Vagina (tissue), 2 donors: ENCODE measurements around the gene RARS1. TPM values are rescaled to one million over a fixed set of nuclear protein-coding genes. Genes with fewer than 3 reads are reported as not detected.

Experiments used
- DNase-seq, 2 donors: peaks; one replicate each; pipeline ENCODE4 v3.0.0-alpha.2; 2017; ENCODE audit errors: extremely low spot score in 2 of 2
- H3K27ac ChIP-seq: fragments of 200-600 bp; sonication (generic); one replicate; pipeline ENCODE4 v1.5.1; 2019
- H3K27me3 ChIP-seq: fragments of 200-600 bp; sonication (generic); one replicate; pipeline ENCODE4 v1.5.1; 2019
- H3K36me3 ChIP-seq, 2 donors: fragments of 200-600 bp; sonication (generic); one replicate each; pipeline ENCODE4 v1.5.1; 2017 to 2019
- H3K4me1 ChIP-seq: fragments of 200-600 bp; sonication (generic); one replicate; pipeline ENCODE4 v1.5.1; 2019
- H3K4me3 ChIP-seq, 2 donors: fragments of 200-600 bp; sonication (generic); 1 replicate in 1 of 2; 2 replicates in 1 of 2; pipeline ENCODE4 v1.5.1; 2016 to 2019
- H3K9me3 ChIP-seq: fragments of 200-600 bp; sonication (generic); one replicate; pipeline ENCODE4 v1.5.1; 2019
- POLR2A ChIP-seq, 2 donors: fragments of 450-650 bp; IDR thresholded peaks; one replicate each; pipeline ENCODE4 v1.6.1; 2017; ENCODE audit warnings: antibody characterized with exemption in 2 of 2, mild to moderate bottlenecking in 2 of 2, moderate library complexity in 2 of 2
- POLR2AphosphoS5 ChIP-seq, 2 donors: sonication (generic); formaldehyde crosslinking; IDR thresholded peaks; one replicate each; pipeline ENCODE4 v1.9.0; 2017; ENCODE audit warnings: antibody characterized with exemption in 2 of 2, mild to moderate bottlenecking in 2 of 2, low read depth in 1 of 2; ENCODE audit not compliant: insufficient read depth in 1 of 2
- intact Hi-C: fragments of 100-400 bp; cut with DNase I; formaldehyde crosslinking; loops from one replicate; pipeline ENCODE4 v1.15.1; 2023
- total RNA-seq: library from RNA; depleted of rRNA; stranded (reverse); fragments of >200 nt; gene quantifications from one replicate; pipeline ENCODE4 v1.2.3, GENCODE V29; 2016
- TF ChIP-seq, protein P1 (sequence below), 3 experiments: fragments of 450-650 bp in 2 of 3; fragments of 200-600 bp in 1 of 3; sonication (generic) in 1 of 3; IDR thresholded peaks; one replicate each; pipeline ENCODE4 v1.5.1; 2017 to 2019; ENCODE audit warnings: antibody characterized with exemption in 3 of 3, mild to moderate bottlenecking in 2 of 3, moderate library complexity in 2 of 3

Gene RARS1
- total RNA-seq, 1 donor from 2014 or later: 62.9 TPM

- Histone ChIP-seq H3K9me3 (no peaks in the 10 kb centered on the region), H3K27me3 (no peaks in the 10 kb centered on the region), H3K27ac (no peak overlapping the region), H3K4me3 (no peak overlapping the region), H3K4me1 (no peaks in the 10 kb centered on the region), H3K36me3 (no peaks in the 10 kb centered on the region)
- TF ChIP-seq, protein P1, sequence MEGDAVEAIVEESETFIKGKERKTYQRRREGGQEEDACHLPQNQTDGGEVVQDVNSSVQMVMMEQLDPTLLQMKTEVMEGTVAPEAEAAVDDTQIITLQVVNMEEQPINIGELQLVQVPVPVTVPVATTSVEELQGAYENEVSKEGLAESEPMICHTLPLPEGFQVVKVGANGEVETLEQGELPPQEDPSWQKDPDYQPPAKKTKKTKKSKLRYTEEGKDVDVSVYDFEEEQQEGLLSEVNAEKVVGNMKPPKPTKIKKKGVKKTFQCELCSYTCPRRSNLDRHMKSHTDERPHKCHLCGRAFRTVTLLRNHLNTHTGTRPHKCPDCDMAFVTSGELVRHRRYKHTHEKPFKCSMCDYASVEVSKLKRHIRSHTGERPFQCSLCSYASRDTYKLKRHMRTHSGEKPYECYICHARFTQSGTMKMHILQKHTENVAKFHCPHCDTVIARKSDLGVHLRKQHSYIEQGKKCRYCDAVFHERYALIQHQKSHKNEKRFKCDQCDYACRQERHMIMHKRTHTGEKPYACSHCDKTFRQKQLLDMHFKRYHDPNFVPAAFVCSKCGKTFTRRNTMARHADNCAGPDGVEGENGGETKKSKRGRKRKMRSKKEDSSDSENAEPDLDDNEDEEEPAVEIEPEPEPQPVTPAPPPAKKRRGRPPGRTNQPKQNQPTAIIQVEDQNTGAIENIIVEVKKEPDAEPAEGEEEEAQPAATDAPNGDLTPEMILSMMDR (IDR thresholded peaks at IDR 0.05): no peak
- TF ChIP-seq POLR2AphosphoS5 (IDR thresholded peaks at IDR 0.05; ENCODE audit: insufficient read depth in 1 of 2, low read depth in 1 of 2): no peak
- TF ChIP-seq POLR2A (IDR thresholded peaks at IDR 0.05): no peak
- intact Hi-C loops: no loop called here
- DNase-seq: no peak
Observed at GRCh38 chr5:168468836-168469235, 17.4 kb upstream of the RARS1 start.

- intact Hi-C loops: no loop called here
- Histone ChIP-seq H3K9me3 (no peaks in the 10 kb centered on the region), H3K4me1 (no peaks in the 10 kb centered on the region), H3K36me3 (no peaks in the 10 kb centered on the region), H3K27me3 (no peaks in the 10 kb centered on the region), H3K4me3 (no peak overlapping the region), H3K27ac (no peak overlapping the region)
- TF ChIP-seq POLR2AphosphoS5 (IDR thresholded peaks at IDR 0.05; ENCODE audit: insufficient read depth in 1 of 2, low read depth in 1 of 2): no peak
- TF ChIP-seq, protein P1 (IDR thresholded peaks at IDR 0.05): no peak
- TF ChIP-seq POLR2A (IDR thresholded peaks at IDR 0.05): no peak
- no peak for DNase-seq
Observed at GRCh38 chr5:168469816-168470215, 16.5 kb upstream of the RARS1 start.

GRCh38 chr5:168471785-168472184 is 14.5 kb upstream of the RARS1 start:
- Histone ChIP-seq H3K27me3 (no peaks in the 10 kb centered on the region), H3K9me3 (no peaks in the 10 kb centered on the region), H3K4me3 (no peak overlapping the region), H3K4me1 (no peaks in the 10 kb centered on the region), H3K27ac (no peak overlapping the region), H3K36me3 (no peaks in the 10 kb centered on the region)
- TF ChIP-seq, protein P1 (IDR thresholded peaks at IDR 0.05): no peak
- TF ChIP-seq POLR2A (IDR thresholded peaks at IDR 0.05) (no peak), POLR2AphosphoS5 (IDR thresholded peaks at IDR 0.05; ENCODE audit: insufficient read depth in 1 of 2, low read depth in 1 of 2) (no peak)
- no peak for DNase-seq
- intact Hi-C loops: no loop called here

GRCh38 chr5:168472329-168472728 is 13.9 kb upstream of the RARS1 start:
- H3K27me3 ChIP-seq: no peaks in the 10 kb centered on the region
- no peak overlapping the region for H3K27ac ChIP-seq
- no peaks in the 10 kb centered on the region for H3K36me3 ChIP-seq
- TF ChIP-seq, protein P1 (IDR thresholded peaks at IDR 0.05): no peak
- TF ChIP-seq POLR2AphosphoS5 (IDR thresholded peaks at IDR 0.05; ENCODE audit: insufficient read depth in 1 of 2, low read depth in 1 of 2) (no peak), POLR2A (IDR thresholded peaks at IDR 0.05) (no peak)
- intact Hi-C loops: no loop called here
- no peaks in the 10 kb centered on the region for H3K4me1 ChIP-seq
- no peak for DNase-seq
- H3K9me3 ChIP-seq: no peaks in the 10 kb centered on the region
- no peak overlapping the region for H3K4me3 ChIP-seq

DNA sequence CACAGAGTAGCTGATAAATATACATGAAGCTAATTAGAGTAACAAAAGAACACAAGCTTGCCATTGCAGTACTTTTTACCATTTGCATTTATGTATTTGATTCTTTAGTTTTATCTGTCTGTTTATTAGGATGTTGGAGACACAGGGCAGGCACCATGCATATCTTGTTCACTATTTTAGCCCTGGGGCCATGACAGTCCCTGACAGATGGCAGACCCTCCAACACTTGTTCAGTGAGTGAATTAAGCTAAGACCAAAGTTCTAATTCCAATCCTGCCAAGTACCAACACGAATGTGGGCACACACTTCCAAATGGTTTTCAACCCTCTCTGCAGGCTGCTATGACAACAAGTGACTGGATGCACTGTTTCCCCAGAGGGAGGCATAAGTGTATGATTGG is 12.0 kb upstream of the RARS1 start:
- intact Hi-C loops: no loop called here
- Histone ChIP-seq H3K4me3 (no peak overlapping the region), H3K27ac (no peak overlapping the region), H3K36me3 (no peaks in the 10 kb centered on the region), H3K4me1 (no peaks in the 10 kb centered on the region), H3K9me3 (no peaks in the 10 kb centered on the region), H3K27me3 (no peaks in the 10 kb centered on the region)
- DNase-seq: no peak
- no peak for TF ChIP-seq POLR2A (IDR thresholded peaks at IDR 0.05)
- TF ChIP-seq POLR2AphosphoS5 (IDR thresholded peaks at IDR 0.05; ENCODE audit: insufficient read depth in 1 of 2, low read depth in 1 of 2): no peak
- TF ChIP-seq, protein P1 (IDR thresholded peaks at IDR 0.05): no peak
